Fibroblast of peridontal ligament (primary cell): Measurements from ENCODE around the gene DLGAP1.

Source experiments
- DNase-seq: peaks from one replicate; pipeline ENCODE4 v3.0.0-alpha.2; 2010; ENCODE audit errors: extremely low read depth

The DLGAP1 gene

DNA sequence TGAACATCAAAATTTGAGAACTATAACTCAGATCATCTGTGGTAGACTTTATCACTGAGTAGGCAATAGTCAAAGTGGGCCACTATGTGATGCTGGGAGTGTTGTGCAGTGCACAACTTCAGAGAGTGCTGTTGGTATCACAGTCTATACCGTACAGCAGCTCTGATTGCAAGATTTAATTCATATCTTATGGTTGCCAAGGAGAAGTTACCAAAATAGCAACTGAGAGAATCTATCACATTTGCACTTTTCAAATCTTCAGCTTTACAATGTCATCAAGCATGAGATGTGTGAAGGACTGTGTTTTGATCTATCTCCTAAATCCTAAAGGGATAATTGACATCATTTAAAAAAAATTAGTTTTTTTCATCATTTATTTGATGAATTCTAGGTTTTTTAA is 216.1 kb downstream of the DLGAP1 start:
- DNase-seq = no peak

DNA sequence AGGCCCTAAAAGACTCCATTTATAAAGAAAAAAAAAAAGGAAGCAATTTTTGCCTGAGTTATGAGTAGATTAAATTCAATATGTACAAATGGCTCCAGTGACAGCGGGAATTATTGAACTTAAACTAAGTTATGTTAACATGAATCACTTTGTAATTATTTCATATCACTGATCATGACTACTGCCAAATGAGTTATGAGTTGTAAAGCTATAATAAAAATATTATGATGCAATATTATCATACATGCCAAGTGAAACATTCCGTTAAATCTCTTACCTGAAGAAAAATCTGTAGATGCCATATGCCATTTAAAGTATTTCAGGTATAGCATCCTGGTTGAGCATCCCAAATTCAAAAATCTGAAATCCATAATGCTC is 217.5 kb downstream of the DLGAP1 start:
- DNase-seq = no peak

- DNase-seq = no peak
Observed at GRCh38 chr18:4236940-4237663, 218.0 kb downstream of the DLGAP1 start.

GRCh38 chr18:4233468-4233867 is 221.6 kb downstream of the DLGAP1 start:
- no peak for DNase-seq

DNA sequence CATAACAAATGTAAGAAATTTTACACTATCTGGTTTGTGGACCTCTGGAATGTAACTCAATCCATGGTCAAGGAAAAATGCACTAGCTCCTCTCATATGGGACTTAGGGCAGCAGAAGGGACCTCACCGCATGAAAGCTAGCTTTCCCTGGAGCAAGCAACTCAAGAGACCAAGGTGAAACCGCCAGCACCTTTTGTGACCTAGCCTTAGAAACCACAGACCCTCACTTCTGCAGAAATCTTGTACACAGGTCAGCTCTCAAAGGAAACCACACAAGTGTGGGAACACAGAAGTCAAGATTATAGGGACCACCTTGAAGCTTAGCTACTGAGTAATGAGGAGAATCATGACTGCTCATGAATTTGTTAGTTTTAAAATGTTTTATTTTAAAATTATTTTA is 222.5 kb downstream of the DLGAP1 start:
- DNase-seq = no peak

DNA sequence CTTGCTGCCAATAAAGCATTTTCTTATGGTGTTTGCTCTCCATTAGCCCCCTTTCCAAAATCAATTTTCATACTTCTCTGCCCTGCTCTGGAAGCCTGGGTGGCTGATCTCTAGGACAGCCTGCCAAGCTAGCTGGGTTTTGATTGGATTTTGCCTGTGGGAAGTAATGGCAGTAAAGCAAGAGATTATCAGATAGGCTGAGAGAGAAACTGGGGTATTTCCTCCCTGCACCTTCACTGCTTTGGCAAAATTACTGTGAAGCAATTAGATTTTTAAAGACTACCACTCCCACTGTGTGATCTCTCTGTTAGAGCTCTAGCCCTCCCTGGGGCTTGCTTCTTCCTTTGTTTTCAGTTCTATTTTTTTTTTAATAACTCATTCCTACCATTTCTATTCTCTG is 223.8 kb downstream of the DLGAP1 start:
- no peak for DNase-seq

GRCh38 chr18:4230450-4231168 is 224.5 kb downstream of the DLGAP1 start:
- no peak for DNase-seq

- no peak for DNase-seq
Observed at GRCh38 chr18:4224031-4224704, 230.9 kb downstream of the DLGAP1 start.

DNA sequence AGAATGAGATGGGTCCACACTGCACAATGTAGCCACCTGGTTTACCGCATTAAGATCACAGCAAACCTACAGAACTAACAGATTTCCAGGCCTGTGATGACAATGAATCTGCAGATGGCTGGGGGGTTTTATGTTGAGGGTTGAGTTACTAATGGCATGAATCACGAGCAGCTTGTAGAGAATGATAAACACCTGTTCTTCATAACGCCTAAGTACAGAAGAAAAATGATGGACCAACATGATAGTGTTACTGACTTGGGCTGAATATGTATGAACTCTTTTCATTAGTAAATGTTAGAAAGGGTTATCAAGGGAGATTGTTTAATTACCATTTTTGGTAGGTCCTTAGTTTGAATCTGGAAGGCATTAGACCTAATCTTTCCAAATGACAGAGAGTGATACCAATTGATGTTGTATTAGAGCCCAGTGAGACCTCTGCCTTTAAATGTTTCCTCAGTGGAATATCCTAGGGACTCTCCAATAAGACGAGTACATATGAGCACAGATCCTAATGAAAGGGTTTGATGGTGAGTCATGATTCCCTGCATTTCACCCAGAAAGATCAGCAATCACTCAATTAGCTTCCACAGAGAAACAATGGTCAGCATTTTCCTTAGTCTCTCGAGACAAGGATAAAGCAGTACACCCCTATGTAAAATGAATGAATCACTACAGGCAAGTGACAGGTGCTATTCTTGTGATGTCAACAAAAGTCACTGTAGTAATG is 243.8 kb downstream of the DLGAP1 start:
- DNase-seq = no peak

DNA sequence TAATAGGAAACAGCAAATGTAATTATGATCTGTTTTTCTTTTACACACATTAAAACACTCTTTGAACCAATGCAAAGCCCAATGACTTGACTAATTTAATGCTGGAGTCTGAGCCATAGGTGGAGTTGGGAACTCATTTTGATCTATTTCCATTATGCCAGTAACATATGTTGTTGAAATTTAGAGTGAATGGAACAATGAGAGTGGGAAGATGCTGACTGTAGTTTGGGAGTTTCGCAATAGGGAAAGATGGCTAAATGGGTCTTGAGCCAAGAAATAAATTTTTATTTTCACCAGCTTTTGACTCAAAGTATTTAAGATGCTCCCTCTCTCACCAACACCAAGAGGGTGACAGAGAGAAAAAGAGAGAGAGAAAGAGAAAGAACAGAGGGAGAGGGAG is 246.7 kb downstream of the DLGAP1 start:
- no peak for DNase-seq

GRCh38 chr18:4207383-4207985 is 247.6 kb downstream of the DLGAP1 start:
- no peak for DNase-seq

DNA sequence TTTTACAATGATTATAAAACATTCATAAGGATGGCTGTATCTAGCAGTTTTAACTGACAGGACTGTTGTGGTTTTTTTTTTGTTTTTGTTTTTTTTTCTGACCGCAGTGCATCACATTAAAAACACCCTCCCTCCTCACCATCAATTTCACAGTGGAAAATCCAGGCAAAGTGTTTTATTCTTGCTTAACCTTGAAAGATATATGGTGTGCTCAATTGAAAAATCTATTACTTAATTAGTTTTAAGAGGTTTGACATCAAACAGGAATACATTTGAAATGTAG is 250.7 kb downstream of the DLGAP1 start:
- no peak for DNase-seq

- no peak for DNase-seq
Observed at GRCh38 chr18:4203568-4204437, 251.3 kb downstream of the DLGAP1 start.

DNA sequence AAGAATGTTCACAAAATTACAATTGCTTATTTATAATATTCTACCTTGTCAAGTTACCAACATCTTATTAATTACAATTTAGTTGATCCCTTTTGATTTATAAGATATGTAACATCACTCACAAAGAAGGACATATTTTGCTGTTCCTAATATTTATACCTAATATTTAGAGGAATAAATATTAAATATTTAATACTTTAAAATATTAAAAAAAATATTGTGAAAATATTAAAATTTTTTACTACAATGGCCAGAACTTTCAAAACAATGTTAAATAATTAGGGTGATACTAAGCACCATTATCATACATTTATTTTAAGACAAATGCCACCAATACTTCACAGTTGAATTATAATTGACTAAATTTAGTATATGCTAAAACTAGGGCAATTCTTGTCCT is 254.7 kb downstream of the DLGAP1 start:
- DNase-seq = no peak

- DNase-seq = no peak
Observed at GRCh38 chr18:4198956-4199355, 256.2 kb downstream of the DLGAP1 start.

GRCh38 chr18:4196351-4196750 is 258.8 kb downstream of the DLGAP1 start:
- no peak for DNase-seq

DNA sequence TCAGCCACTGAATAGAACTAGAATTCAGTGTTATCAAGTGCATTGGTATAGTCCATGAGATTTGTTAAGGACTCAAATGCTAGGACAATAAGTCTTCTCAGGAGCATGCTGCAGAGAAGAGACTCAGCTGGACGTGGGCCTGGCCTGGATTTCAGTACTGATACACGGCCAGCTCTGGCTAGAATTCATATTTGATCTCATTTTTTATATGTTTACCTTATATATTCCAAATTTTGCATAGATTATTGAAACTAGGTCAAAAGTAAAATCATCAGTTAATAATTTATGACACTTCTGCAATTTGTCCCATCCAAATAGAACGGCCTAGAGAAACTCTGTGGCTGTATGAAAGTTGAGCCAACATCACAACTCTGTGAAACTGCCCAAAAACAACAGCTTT is 262.0 kb downstream of the DLGAP1 start:
- DNase-seq = no peak

DNA sequence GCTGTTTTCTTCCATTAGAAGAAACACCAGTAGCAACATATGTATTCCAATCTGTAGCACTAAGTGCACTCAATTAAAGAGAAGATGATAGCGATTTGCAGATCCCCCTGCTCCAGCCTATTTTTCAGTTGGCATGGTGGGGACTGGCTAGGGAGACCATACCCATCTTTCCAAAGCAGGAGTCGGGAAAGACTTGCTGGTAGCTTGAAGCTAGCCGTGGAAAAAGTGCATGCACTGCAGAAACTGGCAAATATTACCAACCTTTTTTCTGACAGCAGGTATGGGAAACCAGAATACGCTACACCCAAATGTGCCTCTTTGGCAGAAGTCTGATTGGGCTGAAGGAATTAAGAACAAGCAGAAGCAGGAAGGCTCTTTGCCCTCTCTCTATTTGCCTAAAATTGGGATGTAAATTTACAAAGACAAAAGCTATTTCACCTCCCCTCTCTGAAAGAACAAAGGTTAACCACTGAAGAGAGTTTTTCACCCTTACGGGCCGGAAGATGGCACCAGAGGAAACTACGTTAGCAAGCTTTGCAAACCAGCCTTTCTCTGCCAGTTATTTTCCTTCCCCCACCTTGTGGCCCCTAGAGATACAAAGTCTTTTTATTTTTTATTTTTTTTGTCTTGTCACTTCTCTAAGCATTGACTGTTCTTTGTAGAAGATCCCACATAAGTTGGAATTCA is 273.1 kb downstream of the DLGAP1 start:
- no peak for DNase-seq

GRCh38 chr18:4181086-4181485 is 274.0 kb downstream of the DLGAP1 start:
- DNase-seq = no peak
